KMS-11 (cell line): ENCODE measurements around the gene CHP2.
"Not testable (repeated sequence)": the region's sequence is repeated elsewhere in the genome, so short reads cannot be mapped to it uniquely, and the experiment has no call there.

Source experiments
- H2AFZ ChIP-seq: fragments of 200-600 bp; sonication (generic); 2 replicates; pipeline ENCODE4 v1.6.1; 2016; ENCODE audit warnings: antibody characterized with exemption, mixed run types, low read depth
- H3K27ac ChIP-seq: fragments of 200-600 bp; sonication (generic); 2 replicates; pipeline ENCODE4 v1.6.1; 2016; ENCODE audit warnings: mild to moderate bottlenecking, mixed run types
- H3K27me3 ChIP-seq: fragments of 200-600 bp; sonication (generic); 2 replicates; pipeline ENCODE4 v1.6.1; 2017; ENCODE audit warnings: mild to moderate bottlenecking, low read depth, mixed run types, moderate library complexity; ENCODE audit not compliant: insufficient read depth
- H3K36me3 ChIP-seq: fragments of 200-600 bp; sonication (generic); 2 replicates; pipeline ENCODE4 v1.6.1; 2017; ENCODE audit warnings: mild to moderate bottlenecking, mixed run types; ENCODE audit not compliant: insufficient read depth
- H3K4me1 ChIP-seq: fragments of 200-600 bp; sonication (generic); 2 replicates; pipeline ENCODE4 v1.6.1; 2016; ENCODE audit warnings: mild to moderate bottlenecking, low read depth, mixed run types; ENCODE audit not compliant: poor library complexity, severe bottlenecking
- H3K4me2 ChIP-seq: fragments of 200-600 bp; sonication (generic); 2 replicates; pipeline ENCODE4 v1.7.0; 2016; ENCODE audit warnings: mild to moderate bottlenecking, mixed run types
- H3K4me3 ChIP-seq: fragments of 200-600 bp; sonication (generic); IDR thresholded peaks from 2 replicates; pipeline ENCODE4 v1.6.1; 2017; ENCODE audit warnings: low read depth, low read length, mixed read lengths; ENCODE audit not compliant: insufficient read depth
- H3K79me2 ChIP-seq: fragments of 200-600 bp; sonication (generic); 2 replicates; pipeline ENCODE4 v1.6.1; 2016; ENCODE audit warnings: low read depth, mixed run types; ENCODE audit not compliant: insufficient read depth
- H3K9ac ChIP-seq: fragments of 200-600 bp; sonication (generic); 2 replicates; pipeline ENCODE4 v1.6.1; 2016; ENCODE audit warnings: mild to moderate bottlenecking, mixed run types
- H4K20me1 ChIP-seq: fragments of 200-600 bp; sonication (generic); 2 replicates; pipeline ENCODE4 v1.6.1; 2016; ENCODE audit warnings: mild to moderate bottlenecking, mixed run types; ENCODE audit not compliant: insufficient read depth
- TF ChIP-seq, protein P1 (sequence below): fragments of 200-600 bp; sonication (generic); conservative IDR thresholded peaks from 2 replicates; pipeline ENCODE4 v1.6.1; 2017; ENCODE audit warnings: low read depth, mild to moderate bottlenecking, antibody characterized with exemption, low read length, moderate library complexity, mixed read lengths

CHP2 gene

DNA sequence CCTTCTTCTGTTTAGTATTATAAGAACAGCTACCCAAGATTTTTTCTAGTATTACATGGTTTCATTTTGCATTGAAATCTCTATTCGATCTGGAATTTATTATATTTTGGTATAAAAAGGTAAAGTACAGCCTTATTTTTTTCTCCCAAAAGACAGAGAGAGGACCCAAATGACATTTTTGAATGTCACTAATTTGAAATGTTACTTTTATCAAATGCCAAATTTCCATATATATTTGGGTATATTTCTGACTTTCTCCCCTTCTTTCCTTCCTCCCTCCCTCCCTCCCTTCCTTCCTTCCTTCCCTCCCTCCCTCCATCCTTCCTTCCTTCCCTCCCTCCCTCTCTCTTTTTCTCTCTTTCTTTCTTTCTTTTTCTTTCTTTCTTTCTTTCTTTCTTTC, 6.2 kb upstream of the CHP2 start:
- Histone ChIP-seq H3K4me2 (no peak overlapping the region), H3K9ac (no peak overlapping the region), H3K4me1 (no peaks in the 10 kb centered on the region), H3K36me3 (no peaks in the 10 kb centered on the region), H3K27me3 (no peaks in the 10 kb centered on the region), H3K4me3 (no peak overlapping the region), H3K27ac (no peak overlapping the region), H2AFZ (no peak overlapping the region), H4K20me1 (no peaks in the 10 kb centered on the region), H3K79me2 (no peaks in the 10 kb centered on the region)
- TF ChIP-seq, protein P1, sequence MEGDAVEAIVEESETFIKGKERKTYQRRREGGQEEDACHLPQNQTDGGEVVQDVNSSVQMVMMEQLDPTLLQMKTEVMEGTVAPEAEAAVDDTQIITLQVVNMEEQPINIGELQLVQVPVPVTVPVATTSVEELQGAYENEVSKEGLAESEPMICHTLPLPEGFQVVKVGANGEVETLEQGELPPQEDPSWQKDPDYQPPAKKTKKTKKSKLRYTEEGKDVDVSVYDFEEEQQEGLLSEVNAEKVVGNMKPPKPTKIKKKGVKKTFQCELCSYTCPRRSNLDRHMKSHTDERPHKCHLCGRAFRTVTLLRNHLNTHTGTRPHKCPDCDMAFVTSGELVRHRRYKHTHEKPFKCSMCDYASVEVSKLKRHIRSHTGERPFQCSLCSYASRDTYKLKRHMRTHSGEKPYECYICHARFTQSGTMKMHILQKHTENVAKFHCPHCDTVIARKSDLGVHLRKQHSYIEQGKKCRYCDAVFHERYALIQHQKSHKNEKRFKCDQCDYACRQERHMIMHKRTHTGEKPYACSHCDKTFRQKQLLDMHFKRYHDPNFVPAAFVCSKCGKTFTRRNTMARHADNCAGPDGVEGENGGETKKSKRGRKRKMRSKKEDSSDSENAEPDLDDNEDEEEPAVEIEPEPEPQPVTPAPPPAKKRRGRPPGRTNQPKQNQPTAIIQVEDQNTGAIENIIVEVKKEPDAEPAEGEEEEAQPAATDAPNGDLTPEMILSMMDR, result no peak

DNA sequence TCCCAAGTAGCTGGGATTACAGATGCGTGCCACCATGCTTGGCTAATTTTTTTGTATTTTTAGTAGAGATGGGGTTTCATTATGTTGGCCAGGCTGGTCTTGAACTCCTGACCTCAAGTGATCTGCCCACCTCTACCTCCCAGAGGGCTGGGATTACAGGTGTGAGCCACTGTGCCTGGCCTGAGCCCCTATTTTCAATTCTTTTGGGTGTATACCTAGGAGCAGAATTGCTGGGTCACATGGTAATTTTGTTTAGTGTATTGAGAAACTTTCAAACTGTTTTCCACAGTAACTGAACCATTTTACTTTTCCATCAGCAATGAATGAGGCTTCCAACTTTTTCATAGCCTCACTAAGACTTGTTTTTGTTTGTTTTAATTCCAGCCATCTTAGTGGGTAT, 3.8 kb upstream of the CHP2 start:
- H3K9ac ChIP-seq, H3K79me2 ChIP-seq, H4K20me1 ChIP-seq, H3K36me3 ChIP-seq, H3K4me3 ChIP-seq, H2AFZ ChIP-seq, H3K27me3 ChIP-seq, H3K27ac ChIP-seq, H3K4me1 ChIP-seq, H3K4me2 ChIP-seq: not testable (repeated sequence)

DNA sequence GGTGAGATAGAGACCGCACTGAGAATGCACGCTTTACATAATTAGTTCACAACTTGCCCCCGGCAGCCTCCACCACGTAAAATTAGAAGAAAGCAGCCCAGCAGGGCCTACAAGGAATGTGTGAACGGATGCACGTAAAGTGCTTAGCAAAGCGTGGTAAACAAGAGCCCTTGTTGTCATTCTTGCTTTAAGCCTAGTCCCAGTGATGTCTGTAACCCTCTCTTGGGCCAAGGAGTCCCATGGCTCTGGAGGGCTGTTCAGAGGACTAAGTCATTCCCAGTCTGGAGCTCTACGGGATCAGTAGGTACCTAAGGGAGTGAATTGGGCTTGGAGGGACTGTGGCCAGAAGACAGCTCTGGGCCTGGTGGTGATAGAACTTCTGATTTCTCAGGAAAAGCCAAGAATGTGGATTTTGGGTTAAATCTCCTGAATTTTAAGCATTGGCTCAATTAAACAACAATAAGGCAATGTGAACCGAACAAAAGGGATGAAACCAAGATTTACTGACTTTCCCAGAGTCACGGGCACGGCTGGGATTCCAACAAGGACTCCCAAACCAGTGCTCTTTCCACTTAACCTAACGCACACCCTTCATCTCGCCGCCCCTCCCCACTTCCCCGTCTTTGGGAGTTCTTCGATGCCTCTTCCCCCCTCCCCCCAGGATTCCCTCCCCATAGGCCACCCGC, 775 bp upstream of the CHP2 start:
- no peaks in the 10 kb centered on the region for H4K20me1 ChIP-seq
- no peak overlapping the region for H3K27ac ChIP-seq
- no peak overlapping the region for H3K4me3 ChIP-seq
- H3K79me2 ChIP-seq, result no peaks in the 10 kb centered on the region
- H3K4me1 ChIP-seq, result no peaks in the 10 kb centered on the region
- no peak overlapping the region for H3K9ac ChIP-seq
- no peaks in the 10 kb centered on the region for H3K27me3 ChIP-seq
- H3K36me3 ChIP-seq, result no peaks in the 10 kb centered on the region
- TF ChIP-seq, protein P1, result no peak
- no peak overlapping the region for H2AFZ ChIP-seq
- no peak overlapping the region for H3K4me2 ChIP-seq

DNA sequence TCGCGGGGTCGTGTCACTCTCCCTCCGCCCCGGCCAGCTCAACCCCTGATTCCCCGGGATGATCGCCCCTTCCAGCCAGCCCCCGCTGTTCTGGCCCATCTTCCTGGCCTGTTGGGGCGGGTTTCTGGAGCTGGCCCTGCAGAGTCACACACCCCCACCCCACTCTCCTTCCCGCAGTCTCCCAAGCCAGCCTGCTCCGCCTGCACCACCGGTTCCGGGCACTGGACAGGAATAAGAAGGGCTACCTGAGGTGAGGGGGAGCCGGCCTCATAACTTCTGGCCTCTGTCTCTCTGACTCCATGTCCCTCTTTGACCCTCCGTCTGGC, 621 bp downstream of the CHP2 start:
- H2AFZ ChIP-seq, result no peak overlapping the region
- no peaks in the 10 kb centered on the region for H3K79me2 ChIP-seq
- no peak overlapping the region for H3K27ac ChIP-seq
- TF ChIP-seq, protein P1, result no peak
- H3K36me3 ChIP-seq, result no peaks in the 10 kb centered on the region
- H3K27me3 ChIP-seq, result no peaks in the 10 kb centered on the region
- H3K4me2 ChIP-seq, result no peak overlapping the region
- no peaks in the 10 kb centered on the region for H3K4me1 ChIP-seq
- no peak overlapping the region for H3K9ac ChIP-seq
- H4K20me1 ChIP-seq, result no peaks in the 10 kb centered on the region
- no peak overlapping the region for H3K4me3 ChIP-seq

DNA sequence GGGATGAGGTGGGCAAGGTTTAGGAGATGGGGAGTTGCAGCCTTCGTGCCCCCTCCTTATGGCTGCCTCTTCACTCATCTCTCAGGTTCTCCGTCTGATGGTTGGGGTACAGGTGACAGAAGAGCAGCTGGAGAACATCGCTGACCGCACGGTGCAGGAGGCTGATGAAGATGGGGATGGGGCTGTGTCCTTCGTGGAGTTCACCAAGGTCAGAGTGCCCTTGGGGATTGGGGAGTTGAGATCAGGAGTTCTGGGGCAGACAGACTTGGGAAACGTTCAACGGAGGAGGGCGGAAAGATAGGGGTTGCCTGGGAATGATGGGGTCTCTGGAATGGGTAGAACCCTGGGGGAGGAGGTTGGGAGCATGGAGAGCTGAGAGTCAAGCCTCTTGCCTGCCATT, 2.3 kb downstream of the CHP2 start:
- H3K4me3 ChIP-seq, result no peak overlapping the region
- H3K79me2 ChIP-seq, result no peaks in the 10 kb centered on the region
- TF ChIP-seq, protein P1, result no peak

More for the DNA sequence above, 2.3 kb downstream of the CHP2 start:
- H3K4me2 ChIP-seq, result no peak overlapping the region
- no peak overlapping the region for H3K9ac ChIP-seq
- no peak overlapping the region for H2AFZ ChIP-seq
- H3K27me3 ChIP-seq, result no peaks in the 10 kb centered on the region
- no peaks in the 10 kb centered on the region for H4K20me1 ChIP-seq
- H3K36me3 ChIP-seq, result no peaks in the 10 kb centered on the region
- no peak overlapping the region for H3K27ac ChIP-seq
- H3K4me1 ChIP-seq, result no peaks in the 10 kb centered on the region
